OCI-M2 (cell line): ENCODE results near the gene LRMDA.

Source experiments
- DNase-seq: peaks from one replicate; lab custom pipeline; 2025; ENCODE audit not compliant: unreplicated experiment; lab: John Stamatoyannopoulos, UW

The LRMDA gene

GRCh38 chr10:75443362-75443761 is 11.9 kb downstream of the LRMDA start:
- DNase-seq = no peak

DNA sequence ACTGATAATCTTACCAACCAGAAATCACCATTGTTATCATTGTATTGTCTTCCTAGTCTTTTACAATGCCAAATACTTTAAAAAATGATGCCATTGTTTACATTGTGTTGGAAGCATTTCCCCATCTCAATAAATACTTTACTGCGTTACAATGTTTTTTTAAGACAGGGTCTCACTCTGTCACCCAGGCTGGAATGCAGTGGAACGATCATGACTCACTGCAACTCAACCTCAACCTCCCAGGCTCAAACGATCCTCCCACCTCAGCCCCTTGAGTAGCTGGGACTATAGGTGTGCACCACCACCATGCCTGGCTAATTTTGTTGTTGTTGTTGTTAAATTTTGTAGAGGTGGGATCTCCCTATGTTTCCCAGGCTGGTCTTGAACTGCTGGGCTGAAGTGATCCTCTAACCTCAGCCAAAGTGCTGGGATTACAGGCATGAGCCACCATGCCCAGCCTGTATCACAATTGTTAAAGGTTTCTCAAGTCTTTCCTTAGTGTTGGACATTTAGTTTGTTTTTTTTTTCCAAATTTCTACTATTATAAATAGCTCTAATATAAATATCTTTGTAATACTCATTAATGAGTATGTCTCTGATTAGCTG is 13.5 kb downstream of the LRMDA start:
- DNase-seq = no peak

DNA sequence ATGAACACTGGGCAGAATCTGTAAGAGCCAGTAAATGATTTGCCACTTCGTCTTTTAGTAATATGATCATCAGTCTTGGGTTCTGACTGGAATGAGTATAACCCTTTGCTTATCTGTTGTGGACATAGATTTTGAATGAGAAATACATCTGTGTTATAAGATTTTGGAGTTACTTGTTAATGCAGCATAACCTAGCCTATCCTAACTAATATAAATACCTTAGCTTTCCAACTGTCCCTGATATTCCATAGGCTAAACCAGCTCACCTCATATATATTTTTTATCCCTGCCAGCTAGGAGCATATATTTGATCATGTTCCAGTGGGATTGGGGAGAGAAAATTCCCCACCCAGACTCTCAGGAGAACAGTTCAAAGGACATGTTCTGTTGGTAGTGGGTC is 15.1 kb downstream of the LRMDA start:
- DNase-seq = no peak

DNA sequence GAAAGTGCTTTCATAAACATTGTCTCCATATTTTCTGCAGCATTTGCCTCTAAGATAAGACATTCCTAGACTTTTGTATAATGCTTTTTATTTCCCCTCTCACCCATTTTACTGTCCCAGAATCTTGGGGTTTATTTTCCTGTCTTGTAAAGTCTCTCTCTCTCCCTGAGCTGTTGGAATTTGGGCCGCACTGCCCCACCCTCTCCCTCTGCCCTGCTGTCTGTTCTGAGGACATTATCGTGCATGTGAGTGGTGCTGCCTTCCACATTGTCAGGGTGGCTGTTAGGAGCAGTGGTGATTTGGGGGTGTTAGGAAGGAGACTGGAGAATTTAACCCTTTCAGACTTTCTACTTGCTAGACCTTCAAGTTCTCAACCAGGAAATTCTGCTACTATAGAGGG is 16.7 kb downstream of the LRMDA start:
- DNase-seq = no peak

- no peak for DNase-seq
These were observed 18.1 kb downstream of the LRMDA start for GRCh38 chr10:75449382-75450074.

DNA sequence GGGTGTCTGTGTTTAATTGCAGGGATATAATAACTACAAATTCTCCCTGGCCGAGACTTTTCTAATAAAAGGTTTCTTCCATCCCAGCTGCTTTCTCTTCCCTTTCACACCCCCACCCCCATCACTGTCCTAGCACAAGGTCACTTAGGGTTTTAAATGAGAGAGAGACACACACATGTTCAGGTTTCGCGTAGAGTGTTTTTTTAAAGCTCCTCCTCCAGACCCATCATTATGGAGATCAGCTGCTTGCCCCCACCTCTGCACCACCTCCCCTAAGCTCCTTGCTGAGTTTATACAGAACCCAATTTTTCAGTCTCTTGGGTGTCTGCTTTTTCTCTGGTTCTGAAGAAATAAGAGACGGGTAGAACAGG is 18.6 kb downstream of the LRMDA start:
- no peak for DNase-seq

GRCh38 chr10:75450644-75451640 is 19.5 kb downstream of the LRMDA start:
- no peak for DNase-seq

DNA sequence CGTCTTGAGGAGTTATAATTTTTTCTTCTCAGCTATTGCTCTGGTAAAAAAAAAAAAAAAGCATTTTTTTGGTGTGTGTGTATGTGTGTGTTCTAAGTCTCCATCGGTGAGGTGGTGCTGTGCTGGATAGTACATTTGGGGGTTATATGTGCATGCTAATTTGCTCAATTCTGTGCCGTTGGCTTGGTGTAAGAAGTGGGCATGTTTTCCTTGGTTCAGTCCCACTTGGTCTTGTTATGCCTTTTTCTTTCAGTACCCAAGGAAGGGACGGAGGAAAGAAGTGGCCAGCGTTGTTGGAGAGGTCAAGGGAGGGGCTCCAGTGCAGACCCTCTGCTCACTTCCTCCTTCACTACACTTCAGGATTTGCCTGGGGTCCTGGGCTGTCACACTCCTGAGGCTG is 20.4 kb downstream of the LRMDA start:
- DNase-seq = no peak

GRCh38 chr10:75452997-75453396 is 21.6 kb downstream of the LRMDA start:
- no peak for DNase-seq

DNA sequence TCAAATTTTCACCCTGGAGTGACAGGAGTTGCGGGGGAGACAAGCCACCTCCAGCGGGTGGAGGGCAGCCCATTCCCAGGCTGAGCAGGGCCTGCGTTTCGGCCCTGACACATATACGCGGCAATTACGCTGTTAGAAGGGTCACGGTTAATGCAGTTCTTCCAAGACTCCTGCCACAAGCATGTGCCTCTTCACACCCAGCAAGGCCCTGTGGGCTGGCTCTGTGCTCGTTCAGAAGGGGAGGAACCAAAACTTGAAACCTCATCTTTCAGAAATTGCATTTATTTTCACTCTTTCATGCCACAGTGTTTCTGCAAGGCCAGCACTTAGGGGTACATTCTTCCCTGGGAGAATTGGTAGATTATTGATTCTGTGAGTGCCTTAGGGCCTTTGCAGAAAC is 24.7 kb downstream of the LRMDA start:
- no peak for DNase-seq

GRCh38 chr10:75460059-75460458 is 28.6 kb downstream of the LRMDA start:
- no peak for DNase-seq

DNA sequence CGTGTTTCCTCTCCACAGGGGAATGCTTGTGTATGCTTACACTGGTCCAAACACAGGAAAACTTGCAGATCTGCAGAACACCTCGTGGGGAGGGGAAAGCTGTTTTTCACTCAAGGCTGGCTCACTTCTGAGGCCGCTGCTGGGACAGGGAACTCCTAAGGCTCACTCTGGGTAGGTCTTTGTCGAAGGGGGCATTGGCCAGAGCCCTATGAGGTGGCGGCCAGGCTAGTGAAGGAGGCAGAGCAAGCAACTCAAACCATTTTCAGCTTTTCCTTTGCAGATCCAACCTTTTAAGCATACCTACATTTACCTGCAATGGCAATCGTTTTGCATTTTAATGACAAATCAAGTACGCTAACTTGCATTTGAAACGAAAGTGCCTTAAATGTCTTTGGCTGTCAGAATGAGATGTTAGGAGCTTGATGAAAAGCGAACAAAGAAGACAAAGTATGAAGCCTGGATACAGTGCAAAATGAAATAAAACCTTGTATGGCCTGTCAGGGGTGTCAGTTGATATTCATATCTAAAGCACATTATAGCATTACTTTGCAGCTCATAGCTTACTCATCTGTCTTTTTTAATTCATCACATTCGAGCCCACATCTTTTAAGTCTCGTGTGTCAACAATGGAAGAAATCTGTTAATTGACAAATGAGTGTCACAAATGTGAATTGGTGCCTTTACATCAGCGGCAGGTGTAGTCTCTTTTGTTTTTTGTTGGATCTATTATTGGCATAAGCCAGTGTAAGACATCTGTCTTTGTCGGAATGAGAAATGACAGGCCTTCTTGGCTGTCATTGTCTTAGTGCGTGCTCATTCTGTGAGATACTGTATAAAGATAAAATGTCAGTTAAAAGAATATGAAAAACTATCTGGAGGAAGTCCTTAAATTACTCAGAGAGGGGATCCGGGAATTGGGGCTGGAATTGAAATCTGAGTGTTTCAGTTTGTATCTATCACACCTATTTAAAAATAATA is 30.5 kb downstream of the LRMDA start:
- no peak for DNase-seq

GRCh38 chr10:75462865-75463264 is 31.4 kb downstream of the LRMDA start:
- DNase-seq = no peak

DNA sequence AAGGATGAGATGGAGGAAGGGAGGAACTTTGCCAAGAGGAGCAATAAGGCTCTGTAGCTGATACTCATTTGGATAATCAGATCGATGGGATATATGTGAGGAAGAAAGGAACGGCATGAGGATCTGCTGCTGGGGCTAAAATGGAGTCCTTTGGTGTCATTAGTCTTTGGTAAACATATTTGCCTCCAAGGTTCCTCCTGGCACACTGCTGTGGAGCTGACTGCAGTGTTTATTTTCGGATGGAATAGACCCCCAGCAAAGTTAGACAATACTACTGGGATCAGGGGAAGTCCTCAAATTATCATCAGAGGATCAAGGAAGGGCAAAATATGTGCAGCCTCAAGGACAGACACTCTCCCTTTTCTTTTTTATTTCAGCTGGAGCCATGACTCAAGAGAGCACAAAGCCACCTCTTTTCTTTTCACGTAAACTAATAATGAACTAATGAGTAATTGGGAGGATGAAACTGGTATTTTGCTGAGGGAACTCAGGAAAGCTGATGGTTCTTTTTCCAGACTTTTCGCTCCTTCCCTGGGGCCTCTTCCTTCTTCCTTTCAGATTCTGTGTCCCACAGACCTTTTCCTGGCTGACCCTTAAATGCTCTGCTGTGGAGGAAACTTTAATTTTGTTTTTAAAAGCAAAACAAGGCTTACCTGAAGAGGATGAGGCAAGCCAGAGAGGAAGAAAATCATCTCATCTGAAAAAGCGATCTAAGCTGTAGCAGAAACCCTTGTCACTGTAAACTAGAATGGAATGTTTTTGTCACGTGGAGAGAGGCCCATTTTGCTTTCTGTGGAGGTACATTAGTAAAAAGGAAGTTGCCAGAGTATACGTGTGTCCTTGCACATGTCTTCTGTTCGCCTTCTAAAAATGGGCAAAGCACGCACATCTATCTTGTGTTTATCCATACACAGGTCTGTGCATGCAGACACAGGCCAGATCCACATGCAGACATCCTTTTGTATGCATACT is 33.3 kb downstream of the LRMDA start:
- DNase-seq = no peak

DNA sequence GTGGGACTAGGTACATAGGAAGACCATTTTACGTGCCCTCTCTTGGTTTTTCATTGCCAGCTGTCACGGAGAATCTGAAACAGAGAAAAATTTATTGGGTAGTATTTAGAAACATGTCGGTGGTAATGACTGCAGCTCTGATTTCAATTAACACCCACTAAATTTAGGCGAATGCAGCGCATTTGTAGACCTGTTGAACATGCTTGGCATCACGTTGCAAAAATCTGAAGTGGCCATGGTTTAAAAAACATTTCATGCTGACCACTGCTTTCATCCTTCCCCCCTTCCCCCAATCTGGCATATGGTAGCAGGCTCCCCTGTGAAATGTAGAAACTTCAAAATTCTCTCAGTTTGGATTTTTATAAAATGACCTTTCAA is 34.0 kb downstream of the LRMDA start:
- no peak for DNase-seq

- no peak for DNase-seq
These were observed 34.6 kb downstream of the LRMDA start for GRCh38 chr10:75466001-75466400.

GRCh38 chr10:75466886-75467285 is 35.5 kb downstream of the LRMDA start:
- no peak for DNase-seq

DNA sequence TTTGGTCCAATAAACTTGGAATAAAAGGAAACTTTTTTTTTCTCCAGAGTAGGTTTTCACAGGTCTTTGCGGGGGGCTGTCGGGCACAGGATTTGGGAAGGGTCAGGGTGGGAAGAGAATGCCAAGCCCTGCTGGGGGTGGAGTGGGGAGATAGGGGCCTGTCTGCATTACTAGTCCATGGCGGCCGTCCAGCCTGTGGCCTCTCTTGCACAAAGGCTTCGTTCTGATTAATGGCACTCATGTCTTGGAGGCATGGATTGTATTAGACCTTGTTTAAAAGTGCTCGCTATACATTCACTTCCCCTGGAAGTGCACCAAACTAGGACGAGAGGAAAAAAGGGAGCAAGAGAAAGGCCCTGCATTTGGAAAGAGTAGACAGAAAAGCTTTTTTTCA is 37.2 kb downstream of the LRMDA start:
- DNase-seq = no peak

GRCh38 chr10:75469006-75469616 is 37.7 kb downstream of the LRMDA start:
- no peak for DNase-seq
